Measurements from ENCODE around the gene IQCM.

DNA sequence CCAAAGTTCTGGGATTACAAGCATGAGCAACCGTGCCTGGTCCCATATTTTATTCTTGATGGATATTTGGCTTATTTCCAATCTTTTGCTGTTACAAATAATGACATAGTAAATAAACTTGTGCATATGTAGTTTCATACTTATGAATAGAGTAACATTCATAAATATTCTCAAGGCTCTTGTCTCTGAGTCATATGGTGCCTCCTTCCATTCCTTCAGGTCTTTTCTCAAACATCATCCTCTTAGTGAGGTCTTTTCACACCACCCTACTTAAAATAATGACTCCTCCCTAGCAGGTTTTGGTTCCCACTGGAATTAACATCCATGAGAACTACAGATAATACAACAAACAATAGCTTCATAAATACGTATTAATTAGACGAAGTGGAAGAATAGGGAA, 416.6 kb downstream of the IQCM start:
- TF ChIP-seq YY1 (IDR thresholded peaks at IDR 0.05; ENCODE audit: insufficient read depth, insufficient read length) (no peak), ZNF274 (IDR thresholded peaks at IDR 0.05; ENCODE audit: low read depth, low read length) (no peak), SUZ12 (IDR thresholded peaks at IDR 0.05; ENCODE audit: extremely low read depth, insufficient read depth, insufficient read length) (no peak)

Measured in NT2/D1 (cell line).